Measurements from ENCODE around the gene HPGDS. TPM values are rescaled to one million over a fixed set of nuclear protein-coding genes. Genes with fewer than 3 reads are reported as not detected.
"Not testable (repeated sequence)": the region's sequence is repeated elsewhere in the genome, so short reads cannot be mapped to it uniquely, and the experiment has no call there.

The HPGDS gene
- total RNA-seq, 1 donor from 2014 or later, result 7.8 TPM

DNA sequence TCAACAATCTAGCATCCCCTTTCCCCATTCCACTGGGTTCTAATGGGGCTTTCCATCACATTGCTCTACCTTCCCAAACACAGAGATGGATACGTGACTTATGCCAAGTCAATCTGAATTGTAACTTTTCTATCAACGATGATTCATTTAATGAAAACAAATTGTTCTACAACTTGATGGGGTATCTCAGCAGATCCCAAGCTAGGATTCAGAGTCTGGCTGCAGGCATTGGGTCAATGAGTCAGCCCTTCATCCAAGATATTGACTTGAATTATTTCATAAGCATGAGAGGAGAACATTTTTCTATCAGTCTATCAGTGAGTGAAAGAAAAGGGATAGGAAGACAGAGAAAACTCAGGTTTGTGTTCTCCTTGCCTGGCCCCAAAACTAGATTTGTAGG, 15.0 kb upstream of the HPGDS start:
- no peak for DNase-seq (ENCODE audit: low spot score)

- no peak for DNase-seq (ENCODE audit: low spot score)
These were observed 13.8 kb upstream of the HPGDS start for GRCh38 chr4:94356444-94356843.

DNA sequence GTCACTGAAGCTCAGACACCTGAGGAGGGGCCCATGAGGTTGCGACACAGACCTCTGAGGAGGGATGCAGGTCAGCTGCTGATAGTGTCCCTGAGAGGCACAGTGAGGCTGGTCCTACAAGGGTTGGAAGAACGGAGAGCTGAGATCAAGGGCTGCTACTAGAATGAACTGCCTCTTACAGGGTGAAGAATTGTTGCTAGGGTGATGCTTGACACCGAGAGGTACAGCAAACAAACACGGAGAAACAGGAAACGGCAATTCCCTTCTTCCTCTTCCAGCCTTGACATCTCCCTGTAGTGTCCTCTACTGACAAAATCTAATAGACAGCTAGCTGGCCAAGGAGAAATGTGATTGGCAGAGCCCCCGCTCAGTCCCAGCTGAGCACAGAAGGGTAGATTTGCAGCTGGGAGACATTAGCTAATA, 11.8 kb upstream of the HPGDS start:
- DNase-seq (ENCODE audit: low spot score), result no peak

- no peak for DNase-seq (ENCODE audit: low spot score)
These were observed 10.4 kb upstream of the HPGDS start for GRCh38 chr4:94352996-94353395.

DNA sequence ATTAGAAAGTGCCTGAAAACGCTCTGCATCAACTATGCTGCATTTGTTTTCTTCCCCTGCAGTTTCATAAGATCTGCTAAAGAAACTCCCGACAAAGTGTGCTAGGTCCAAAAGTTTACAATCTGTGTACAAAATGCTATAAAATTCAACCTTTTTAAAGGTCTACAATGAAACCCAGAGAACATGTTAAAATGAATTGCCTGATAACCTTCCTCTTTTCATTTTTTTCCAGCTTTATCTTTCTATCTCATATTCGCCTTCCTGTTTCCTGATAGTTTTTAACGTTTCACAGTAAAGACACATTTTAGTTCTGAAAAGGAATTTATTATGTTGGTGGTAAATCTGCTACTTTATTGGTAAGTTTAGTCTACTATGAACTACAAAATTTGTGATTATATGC, 9.5 kb upstream of the HPGDS start:
- no peak for DNase-seq (ENCODE audit: low spot score)

GRCh38 chr4:94351319-94351718, 8.7 kb upstream of the HPGDS start:
- DNase-seq (ENCODE audit: low spot score), result no peak

DNA sequence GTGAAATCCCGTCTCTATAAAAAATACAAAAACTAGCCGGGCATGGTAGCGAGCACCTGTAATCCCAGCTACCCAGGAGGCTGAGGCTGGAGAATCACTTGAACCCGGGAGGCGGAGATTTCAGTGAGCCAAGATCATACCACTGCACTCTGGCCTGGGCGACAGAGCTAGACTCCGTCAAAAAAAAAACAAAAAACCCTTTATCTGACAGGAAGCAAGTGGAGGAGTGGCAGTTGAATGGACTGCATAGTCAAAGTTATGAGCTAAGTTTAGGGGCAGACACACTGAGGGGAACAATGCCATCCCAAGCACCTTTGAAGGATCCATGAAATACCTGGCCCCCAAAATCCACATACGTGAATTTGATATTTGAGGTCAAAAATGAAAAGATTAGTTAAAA, 7.5 kb upstream of the HPGDS start:
- DNase-seq (ENCODE audit: low spot score), result no peak

DNA sequence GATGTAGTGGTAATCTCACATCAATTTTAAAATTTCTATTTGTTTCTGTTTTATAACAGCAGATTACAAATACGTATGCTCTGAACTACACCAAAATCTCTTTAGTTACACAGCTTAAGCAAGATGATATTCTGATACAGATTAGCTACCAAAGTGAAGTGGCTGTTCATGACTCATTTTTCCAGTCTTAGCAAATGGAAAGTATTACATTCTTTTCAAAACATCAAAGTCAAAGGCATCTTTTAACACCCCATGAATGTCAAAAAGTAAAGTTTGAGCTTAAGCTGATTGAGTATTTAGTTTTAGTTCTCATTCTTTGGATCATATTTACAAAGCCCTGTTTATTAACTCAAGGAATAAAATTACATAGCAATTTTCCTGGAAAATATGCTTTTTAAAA, 6.6 kb upstream of the HPGDS start:
- no peak for DNase-seq (ENCODE audit: low spot score)

DNA sequence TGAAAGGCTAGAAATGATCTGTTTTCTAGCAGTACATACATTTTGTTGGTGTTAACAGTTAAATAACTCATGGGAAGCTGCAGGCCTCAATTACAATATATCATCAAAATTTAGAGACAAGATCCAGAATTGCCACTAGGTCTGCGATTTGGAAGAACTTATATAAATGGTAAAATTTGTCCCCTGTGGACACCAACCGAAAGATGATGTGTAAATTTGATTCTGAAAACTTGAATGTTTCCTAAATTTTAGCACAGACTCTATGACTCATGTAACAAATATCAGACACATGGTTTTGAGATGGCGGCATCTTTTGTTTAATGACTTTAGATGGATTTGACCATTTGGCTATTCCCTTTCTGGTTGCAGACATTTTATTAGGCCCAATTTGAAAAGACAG, 6.0 kb upstream of the HPGDS start:
- no peak for DNase-seq (ENCODE audit: low spot score)

DNA sequence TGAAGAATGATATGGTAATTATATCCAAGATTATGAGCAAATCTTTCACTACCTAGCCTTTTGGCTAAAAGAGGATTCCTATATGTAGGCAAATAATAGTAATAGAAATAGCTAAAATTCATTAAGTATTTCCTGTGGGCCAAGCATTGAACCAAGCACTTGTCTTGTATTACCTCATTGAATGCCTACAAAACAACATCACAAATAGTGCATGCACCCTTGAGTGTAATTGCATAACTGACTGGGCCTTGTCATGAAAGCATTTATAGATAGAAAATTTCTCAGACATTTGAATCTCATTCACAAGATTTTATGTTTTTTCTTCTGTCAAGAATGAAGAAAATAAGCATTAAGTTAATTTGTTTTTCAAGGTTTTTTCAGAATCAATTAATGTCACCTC, 3.9 kb upstream of the HPGDS start:
- no peak for DNase-seq (ENCODE audit: low spot score)

- no peak for DNase-seq (ENCODE audit: low spot score)
These were observed 3.3 kb upstream of the HPGDS start for GRCh38 chr4:94345969-94346368.

DNA sequence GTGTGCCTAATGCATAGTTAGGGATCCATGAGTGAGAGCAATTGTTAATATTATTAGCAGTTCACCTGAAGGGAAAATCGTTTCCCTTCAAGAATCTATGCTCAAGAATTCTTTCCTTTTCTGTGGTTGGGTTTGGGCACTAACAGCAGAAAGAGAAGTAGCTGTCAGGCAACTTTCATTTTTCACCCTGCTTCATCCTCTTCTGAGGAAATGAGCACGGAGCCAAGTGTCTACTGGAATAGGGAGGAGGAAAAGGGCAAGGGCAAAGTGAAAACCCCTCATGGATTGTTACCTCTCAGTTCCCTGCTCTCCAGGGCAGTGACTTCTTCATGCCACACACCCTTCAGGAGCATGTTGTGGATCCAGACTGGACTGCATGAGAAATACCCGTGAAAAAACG, 2.6 kb upstream of the HPGDS start:
- no peak for DNase-seq (ENCODE audit: low spot score)

DNA sequence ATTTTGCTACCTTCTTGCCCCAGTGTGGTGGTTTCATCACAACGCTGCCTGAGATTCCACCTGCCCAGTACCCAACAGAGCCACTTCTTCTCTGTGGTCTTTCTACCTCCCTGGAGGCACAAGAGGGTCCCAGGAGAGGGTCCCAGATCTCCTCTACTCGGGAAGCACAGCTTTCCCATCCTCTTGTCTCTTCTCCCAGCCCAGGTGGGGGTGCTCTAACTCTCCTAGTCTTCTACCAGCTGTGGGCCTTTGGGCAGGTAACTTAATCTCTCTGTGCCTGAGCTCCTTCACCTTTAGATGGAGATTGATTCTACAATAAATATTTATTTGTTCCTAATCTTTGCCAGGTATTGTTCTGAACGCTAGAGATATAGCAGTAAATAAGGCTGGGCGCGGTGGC, 1.8 kb upstream of the HPGDS start:
- DNase-seq (ENCODE audit: low spot score), result no peak

DNA sequence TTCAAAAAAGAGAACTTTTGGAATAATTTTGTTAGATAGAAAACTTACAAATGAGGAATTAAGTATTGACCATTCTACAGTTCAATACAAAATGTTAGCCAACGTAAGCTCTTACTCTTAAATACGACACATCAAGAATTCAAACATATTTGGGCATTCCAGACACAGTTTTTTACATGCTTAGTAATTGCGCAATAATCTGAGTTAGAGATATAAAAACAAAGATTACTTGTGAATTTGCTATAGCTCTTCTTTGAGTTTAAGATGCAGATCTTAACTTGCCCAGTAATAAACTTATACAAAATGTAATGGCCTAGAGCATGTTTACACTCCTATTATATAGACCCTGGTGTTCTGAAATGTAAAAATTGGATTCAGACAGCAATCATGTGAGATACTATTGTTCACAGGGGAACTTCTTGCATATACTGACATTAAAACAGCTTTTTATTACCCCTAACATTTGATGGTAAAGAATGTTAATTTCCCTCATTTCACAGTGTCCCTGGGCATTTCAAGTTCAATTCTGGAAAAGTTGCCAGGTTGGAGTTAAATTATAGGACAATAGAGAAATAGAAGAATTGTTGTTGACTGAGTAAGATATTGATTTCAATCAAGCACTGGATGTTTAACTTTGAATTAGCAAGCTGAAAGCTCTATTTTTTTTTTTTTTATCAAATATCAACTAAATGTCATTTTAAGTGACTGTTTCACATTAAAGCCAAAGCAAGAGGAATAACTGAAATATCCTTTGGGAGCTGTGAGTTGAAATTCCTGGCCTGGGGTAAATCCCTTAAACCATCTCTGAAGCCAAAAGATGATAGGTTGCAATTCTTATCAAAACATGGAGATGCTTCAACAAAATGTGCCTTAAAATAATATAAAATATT, 910 bp downstream of the HPGDS start:
- no peak for DNase-seq (ENCODE audit: low spot score)

GRCh38 chr4:94339779-94340178, 2.9 kb downstream of the HPGDS start:
- no peak for DNase-seq (ENCODE audit: low spot score)

GRCh38 chr4:94338681-94339351, 3.8 kb downstream of the HPGDS start:
- no peak for DNase-seq (ENCODE audit: low spot score)

- not testable (repeated sequence) for DNase-seq (ENCODE audit: low spot score)
These were observed 5.8 kb downstream of the HPGDS start for GRCh38 chr4:94336791-94337190.

- no peak for DNase-seq (ENCODE audit: low spot score)
These were observed 6.3 kb downstream of the HPGDS start for GRCh38 chr4:94336303-94336702.

- no peak for DNase-seq (ENCODE audit: low spot score)
These were observed 7.7 kb downstream of the HPGDS start for GRCh38 chr4:94334962-94335361.

GRCh38 chr4:94334476-94334875, 8.2 kb downstream of the HPGDS start:
- DNase-seq (ENCODE audit: low spot score), result no peak

DNA sequence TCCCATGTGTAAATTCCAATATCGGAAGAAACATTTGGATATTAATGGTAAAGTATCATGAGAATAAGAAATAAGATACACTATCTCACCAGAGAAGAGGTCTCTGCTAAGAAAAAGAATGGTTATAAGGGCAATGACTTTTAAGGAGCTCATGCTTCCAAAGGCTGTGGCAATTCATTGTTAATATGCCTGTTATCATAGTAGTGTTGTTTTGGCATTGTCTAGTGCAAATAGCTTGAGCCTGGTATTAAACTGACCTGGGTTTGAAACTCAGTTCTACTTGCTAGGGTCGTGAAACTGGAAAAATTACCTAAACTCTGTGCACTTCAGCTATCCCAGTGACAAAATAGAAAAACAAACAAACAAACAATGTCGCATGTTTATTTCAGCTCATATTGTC, 8.8 kb downstream of the HPGDS start:
- no peak for DNase-seq (ENCODE audit: low spot score)

DNA sequence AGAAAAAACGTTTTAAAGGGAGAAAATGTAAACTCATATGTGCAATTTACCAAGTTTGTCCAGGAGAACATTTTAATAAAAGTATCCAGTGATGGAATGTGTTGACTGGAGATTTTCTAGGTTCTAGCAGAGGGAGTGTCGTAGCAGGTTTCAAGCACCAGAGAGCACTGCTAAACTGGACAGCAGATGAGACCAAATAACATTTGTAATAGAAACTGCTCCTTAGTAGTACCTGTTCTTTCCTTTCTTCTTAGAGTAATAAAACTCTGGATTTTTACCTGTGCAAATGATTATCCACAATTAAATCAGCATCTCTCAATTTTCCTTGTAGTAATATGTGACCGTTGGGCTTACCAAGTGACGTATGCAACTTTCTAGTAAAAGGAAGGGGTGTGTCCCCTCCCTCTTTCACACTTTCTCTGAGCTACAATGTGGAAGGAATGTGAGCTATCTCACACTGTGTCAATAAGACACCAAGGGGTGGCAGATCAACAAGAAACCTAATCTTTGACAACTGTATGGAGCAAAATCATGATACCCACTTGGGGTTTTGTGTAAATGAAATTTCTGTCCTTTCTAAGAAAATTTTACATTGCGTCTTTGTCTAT, 9.5 kb downstream of the HPGDS start:
- no peak for DNase-seq (ENCODE audit: low spot score)

DNA sequence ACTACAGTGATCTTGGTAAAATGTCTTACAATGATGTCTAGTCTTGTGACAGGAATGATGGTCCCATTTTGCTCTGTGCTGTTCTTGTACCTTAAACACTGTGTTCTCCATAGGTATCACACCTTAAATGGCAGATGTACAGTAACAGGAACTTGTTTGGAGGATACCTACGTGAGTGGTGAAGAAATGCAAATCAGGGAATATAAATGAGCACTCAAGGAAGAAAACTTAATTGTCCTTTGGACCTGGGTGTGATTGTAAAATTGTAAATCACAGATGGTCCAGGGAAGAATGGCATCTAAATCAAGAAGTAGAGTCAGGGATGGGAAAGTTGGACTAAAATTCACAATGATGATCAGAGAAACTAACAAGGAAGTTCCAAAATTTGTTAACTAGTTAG, 12.7 kb downstream of the HPGDS start:
- no peak for DNase-seq (ENCODE audit: low spot score)
